GM19025 (cell line): ENCODE results near the gene SLC24A4.
"Not testable (repeated sequence)": the region's sequence is repeated elsewhere in the genome, so short reads cannot be mapped to it uniquely, and the experiment has no call there.

Experiments used
- ATAC-seq: cut with Tn5 transposase; IDR thresholded peaks from one replicate; pipeline ENCODE4 v1.9.1; 2021; ENCODE audit warnings: mild to moderate bottlenecking, low read depth, moderate library complexity; ENCODE audit not compliant: unreplicated experiment

The SLC24A4 gene

GRCh38 chr14:92397953-92398564 is 75.1 kb downstream of the SLC24A4 start:
- ATAC-seq, result no peak

DNA sequence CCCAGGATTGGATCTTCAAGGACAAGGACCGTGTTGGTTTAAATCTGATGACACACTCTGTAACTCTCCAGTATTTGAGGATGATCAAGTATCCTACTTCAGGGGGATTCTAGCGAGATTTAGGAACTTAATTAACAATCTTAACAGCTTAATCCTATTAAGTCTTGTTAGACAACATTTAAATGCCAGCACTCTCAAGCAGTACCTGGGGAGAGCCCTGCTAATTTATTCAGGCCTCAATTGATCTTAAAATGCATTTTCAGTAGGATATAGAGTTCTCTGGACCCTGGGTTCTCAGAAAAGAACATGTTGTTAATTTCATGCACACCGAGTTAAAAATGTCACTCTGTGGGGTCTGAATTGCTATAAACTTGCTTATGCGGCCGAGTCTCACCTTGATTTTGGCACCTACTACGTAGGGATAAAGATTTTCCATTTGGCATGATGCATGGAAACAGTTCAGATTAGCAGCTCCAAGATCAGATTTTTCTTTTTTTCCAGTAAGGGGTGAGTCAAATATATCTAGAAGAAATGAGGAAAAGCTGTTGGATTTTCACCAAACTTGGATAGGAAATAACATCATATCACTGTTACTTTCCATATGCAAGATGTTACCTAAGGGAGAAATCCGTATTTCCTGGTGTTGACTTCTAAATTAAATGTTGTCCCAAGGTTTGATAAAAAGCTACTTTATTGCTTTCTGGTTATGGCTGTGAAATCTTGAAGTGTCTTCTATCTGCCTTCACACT is 76.1 kb downstream of the SLC24A4 start:
- ATAC-seq, result no peak

GRCh38 chr14:92400579-92401444 is 77.8 kb downstream of the SLC24A4 start:
- no peak for ATAC-seq

DNA sequence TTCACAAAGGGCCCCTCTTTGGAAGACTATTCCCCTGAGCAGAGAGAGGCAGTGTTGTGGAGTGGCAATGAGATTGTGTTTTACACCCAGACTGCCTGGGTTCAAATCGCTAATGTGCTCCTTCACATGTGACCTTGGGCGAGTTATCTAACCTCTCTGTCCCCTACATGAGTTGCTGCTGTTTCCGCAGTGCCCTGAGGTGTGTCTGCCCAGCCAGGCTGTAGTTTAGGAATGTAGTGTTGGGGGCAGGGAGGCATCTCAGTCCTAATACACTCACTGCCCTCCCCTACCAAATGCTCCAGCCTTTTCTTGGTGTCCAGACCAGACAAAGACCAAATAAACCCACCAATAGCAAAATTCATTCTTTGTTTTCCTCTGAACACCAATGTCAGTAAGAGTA is 78.6 kb downstream of the SLC24A4 start:
- ATAC-seq, result no peak

DNA sequence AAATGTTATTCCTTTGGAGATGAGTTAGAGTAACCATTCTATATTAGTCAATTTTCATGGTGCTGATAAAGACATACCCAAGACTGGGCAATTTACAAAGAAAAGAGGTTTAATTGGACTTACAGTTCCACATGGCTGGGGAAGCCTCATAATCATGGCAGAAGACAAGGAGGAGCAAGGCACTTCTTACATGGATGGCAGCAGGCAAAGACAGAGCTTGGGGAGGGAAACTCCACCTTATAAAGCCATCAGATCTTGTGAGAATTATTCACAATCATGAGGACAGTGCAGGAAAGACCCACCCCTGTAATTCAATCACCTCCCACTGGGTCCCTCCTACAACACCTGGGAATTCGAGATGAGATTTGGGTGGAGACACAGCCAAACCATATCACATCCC is 79.5 kb downstream of the SLC24A4 start:
- ATAC-seq, result not testable (repeated sequence)

- ATAC-seq, result no peak
Observed at GRCh38 chr14:92404018-92404417, 81.1 kb downstream of the SLC24A4 start.

DNA sequence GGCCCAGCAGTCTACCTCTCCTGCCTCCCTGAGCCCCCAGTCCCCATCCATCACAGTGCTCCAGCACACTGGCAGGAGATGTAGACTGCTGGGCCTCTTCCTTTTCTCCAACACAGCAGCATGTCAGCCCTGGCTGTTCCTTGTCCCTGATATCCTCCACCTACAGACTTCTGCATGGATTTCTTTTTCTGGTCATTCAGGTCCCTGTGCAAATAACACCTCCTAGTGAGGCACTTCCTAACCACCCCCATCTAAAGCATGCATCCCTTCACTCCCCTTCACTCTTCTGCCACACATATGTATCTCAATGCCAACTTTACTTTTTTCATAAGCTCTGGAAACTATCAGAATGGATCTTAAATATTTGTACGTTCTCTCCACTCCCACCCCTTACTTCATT is 81.5 kb downstream of the SLC24A4 start:
- ATAC-seq, result no peak

DNA sequence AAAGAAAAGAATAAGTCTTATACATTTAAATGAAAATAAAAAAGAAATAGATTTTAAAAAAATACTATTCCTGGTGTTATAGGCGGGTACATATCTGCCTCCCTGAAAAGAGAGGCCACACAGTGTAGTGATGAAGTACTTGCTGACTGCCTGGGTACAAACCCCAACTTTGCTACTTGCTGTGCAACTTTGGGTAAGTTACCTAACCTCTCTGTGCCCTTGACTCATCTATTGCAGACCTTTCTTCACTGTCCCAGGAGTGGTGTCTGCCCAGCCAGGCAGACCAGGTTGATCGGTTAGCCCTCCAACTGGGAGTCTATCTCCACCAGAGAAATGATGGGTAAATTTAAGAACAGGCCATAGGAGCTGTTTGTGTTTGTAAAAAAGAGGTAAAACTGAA is 82.0 kb downstream of the SLC24A4 start:
- ATAC-seq, result no peak

- ATAC-seq, result no peak
Observed at GRCh38 chr14:92407410-92407809, 84.4 kb downstream of the SLC24A4 start.

GRCh38 chr14:92409043-92409442 is 86.1 kb downstream of the SLC24A4 start:
- ATAC-seq, result no peak

- no peak for ATAC-seq
Observed at GRCh38 chr14:92411135-92411534, 88.2 kb downstream of the SLC24A4 start.

DNA sequence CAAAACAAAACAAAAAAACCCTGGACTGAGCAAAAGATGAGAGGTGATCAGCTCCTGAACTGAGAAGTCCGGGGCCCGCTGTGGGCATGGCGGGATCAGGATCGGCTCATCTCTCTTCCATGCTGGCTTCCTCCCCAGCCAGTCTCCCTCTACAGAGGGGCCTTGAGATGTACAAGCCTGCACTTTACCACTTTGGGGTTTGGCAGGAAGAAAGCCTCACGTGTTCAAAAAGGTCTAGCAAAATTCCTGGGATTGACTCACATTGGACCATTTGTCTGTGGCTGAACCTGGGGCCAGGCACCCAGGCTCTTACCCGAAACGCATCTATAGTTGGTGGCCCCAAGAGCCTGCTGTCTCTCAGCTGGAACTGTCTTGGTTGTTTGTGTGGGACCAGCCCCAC is 89.0 kb downstream of the SLC24A4 start:
- no peak for ATAC-seq

GRCh38 chr14:92412912-92413311 is 89.9 kb downstream of the SLC24A4 start:
- ATAC-seq, result no peak

- ATAC-seq, result no peak
Observed at GRCh38 chr14:92413379-92413778, 90.4 kb downstream of the SLC24A4 start.

- no peak for ATAC-seq
Observed at GRCh38 chr14:92414690-92415445, 91.9 kb downstream of the SLC24A4 start.

DNA sequence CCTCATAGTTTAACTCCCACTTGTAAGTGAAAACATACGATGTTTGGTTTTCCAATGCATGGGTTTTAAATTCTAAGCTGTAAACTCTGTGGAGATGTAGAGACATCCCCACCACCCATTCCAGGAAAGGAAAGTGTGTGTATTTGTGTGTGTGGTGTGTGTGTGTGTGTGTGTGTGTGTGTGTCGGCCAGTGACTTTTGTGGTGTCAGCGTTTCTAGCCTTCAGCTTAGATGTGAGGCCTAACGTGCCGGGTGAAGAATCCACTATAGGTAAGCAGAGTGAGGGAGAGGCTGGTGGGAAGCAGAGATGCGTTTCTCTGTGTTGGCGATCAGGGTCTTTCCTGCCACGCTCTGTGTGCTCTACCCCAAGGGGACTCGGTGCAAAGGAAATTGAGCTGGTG is 93.0 kb downstream of the SLC24A4 start:
- ATAC-seq, result no peak

- ATAC-seq, result no peak
Observed at GRCh38 chr14:92416544-92416943, 93.6 kb downstream of the SLC24A4 start.

DNA sequence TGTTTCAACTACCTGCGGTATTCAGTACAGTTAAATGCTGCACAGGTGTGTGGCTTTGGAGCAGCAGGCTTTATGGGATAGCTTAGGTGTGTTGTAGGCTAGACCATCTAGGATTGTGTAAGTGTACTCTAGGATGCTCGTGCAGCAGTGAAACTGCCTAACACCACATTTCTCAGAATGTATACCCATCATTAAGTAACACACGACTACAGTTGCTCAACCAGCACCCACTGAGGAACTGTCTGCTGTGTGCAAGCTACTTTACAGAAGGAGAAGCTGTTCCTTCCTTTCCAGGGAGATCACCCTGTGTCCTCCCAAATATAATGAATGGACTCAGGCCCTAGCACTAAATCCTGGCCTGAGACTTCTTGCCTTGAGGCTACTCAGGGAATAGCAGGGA is 94.8 kb downstream of the SLC24A4 start:
- ATAC-seq, result no peak

DNA sequence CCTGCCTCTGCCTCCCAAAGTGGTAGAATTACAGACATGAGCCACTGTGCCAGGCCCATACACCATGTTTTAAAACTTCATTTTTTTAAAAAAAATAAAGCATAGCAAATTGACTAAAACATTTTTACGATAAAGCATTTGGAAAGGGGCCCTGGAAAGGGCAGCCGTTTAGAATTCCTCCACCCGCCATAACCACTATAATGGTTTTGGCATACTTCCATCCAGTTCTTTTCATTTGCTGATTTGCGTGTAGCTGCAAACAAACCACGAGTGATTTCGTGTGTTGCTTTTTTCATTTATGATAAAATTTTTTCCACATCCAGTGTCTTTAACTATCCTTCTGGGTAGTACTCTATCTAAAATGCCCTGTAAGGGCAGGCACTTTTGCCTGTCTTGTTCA is 98.8 kb downstream of the SLC24A4 start:
- no peak for ATAC-seq

- ATAC-seq, result no peak
Observed at GRCh38 chr14:92425101-92425500, 102.1 kb downstream of the SLC24A4 start.

DNA sequence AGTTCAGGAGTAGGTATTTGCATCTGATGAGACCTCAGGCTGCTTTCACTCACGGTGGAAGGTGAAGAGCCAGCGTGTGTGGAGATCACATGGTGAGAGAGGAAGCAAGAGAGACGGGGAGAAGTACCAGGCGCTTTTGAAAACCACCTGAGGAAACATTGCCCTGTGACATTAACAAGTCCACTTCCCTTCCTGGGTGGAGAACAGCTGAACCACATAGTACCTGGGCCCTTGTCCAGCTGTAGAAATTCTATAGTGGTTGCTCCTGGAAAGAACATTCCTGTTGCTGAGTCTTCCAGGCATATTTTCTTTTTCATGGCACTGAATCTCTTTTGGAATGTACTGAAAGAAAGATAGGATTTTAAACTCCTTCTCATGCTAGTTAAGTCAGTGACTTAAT is 103.3 kb downstream of the SLC24A4 start:
- no peak for ATAC-seq
